Progenitor cell of endocrine pancreas (in vitro differentiated cells): ENCODE results near the gene PITPNM2. TPM values are rescaled to one million over a fixed set of nuclear protein-coding genes. Genes with fewer than 3 reads are reported as not detected.

Experiments used
- DNase-seq: peaks from one replicate; pipeline ENCODE4 v3.0.0; 2021; ENCODE audit warnings: low spot score; ENCODE audit not compliant: unreplicated experiment
- H3K27ac Mint-ChIP-seq: 2 replicates; pipeline ENCODE4 v1.8.0; 2021; ENCODE audit warnings: mild to moderate bottlenecking, moderate library complexity, mixed read lengths
- H3K27me3 Mint-ChIP-seq: 2 replicates; pipeline ENCODE4 v1.8.0; 2021; ENCODE audit warnings: mixed read lengths
- H3K36me3 Mint-ChIP-seq: 2 replicates; pipeline ENCODE4 v1.8.0; 2022; ENCODE audit warnings: mixed read lengths; ENCODE audit not compliant: insufficient read depth
- H3K4me1 Mint-ChIP-seq: 2 replicates; pipeline ENCODE4 v1.8.0; 2021; ENCODE audit warnings: low read depth, mixed read lengths
- H3K4me3 Mint-ChIP-seq: 2 replicates; pipeline ENCODE4 v1.8.0; 2021; ENCODE audit warnings: low read depth, mild to moderate bottlenecking, moderate library complexity, mixed read lengths
- H3K9me3 Mint-ChIP-seq: 2 replicates; pipeline ENCODE4 v1.8.0; 2021; ENCODE audit warnings: low read depth, mixed read lengths
- CTCF ChIP-seq: fragments of 200-600 bp; sonication (generic); IDR thresholded peaks from one replicate; pipeline ENCODE4 v1.5.0; 2021; ENCODE audit warnings: antibody characterized with exemption, mild to moderate bottlenecking; ENCODE audit not compliant: unreplicated experiment
- total RNA-seq: library from RNA; stranded (reverse); gene quantifications from 2 replicates; pipeline ENCODE4 v1.2.1, GENCODE V29; 2021

Gene PITPNM2
- total RNA-seq, 1 donor from 2014 or later, result 2.1 TPM

GRCh38 chr12:123140676-123141614 lies 9.9 kb downstream of the PITPNM2 start:
- Mint-ChIP-seq H3K4me3 (no peak overlapping the region), H3K4me1 (peaks cover 10% of the 10 kb centered on the region), H3K9me3 (no peaks in the 10 kb centered on the region), H3K27ac (no peak overlapping the region), H3K27me3 (peaks cover 16% of the 10 kb centered on the region), H3K36me3 (no peaks in the 10 kb centered on the region)
- no peak for TF ChIP-seq CTCF
- DNase-seq, result no peak

- Mint-ChIP-seq H3K9me3 (no peaks in the 10 kb centered on the region), H3K27ac (no peak overlapping the region), H3K36me3 (no peaks in the 10 kb centered on the region), H3K4me1 (peaks cover 10% of the 10 kb centered on the region), H3K27me3 (peaks cover 8% of the 10 kb centered on the region), H3K4me3 (no peak overlapping the region)
- TF ChIP-seq CTCF, result no peak
- no peak for DNase-seq
Observed at GRCh38 chr12:123139926-123140675, 10.8 kb downstream of the PITPNM2 start.

- peaks cover 5% of the 10 kb centered on the region for H3K4me1 Mint-ChIP-seq
- DNase-seq, result no peak
- H3K36me3 Mint-ChIP-seq, result no peaks in the 10 kb centered on the region
- no peak overlapping the region for H3K27ac Mint-ChIP-seq
- no peaks in the 10 kb centered on the region for H3K9me3 Mint-ChIP-seq
- H3K4me3 Mint-ChIP-seq, result no peak overlapping the region
- no peaks in the 10 kb centered on the region for H3K27me3 Mint-ChIP-seq
- no peak for TF ChIP-seq CTCF
Observed at GRCh38 chr12:123135688-123136087, 15.2 kb downstream of the PITPNM2 start.

- Mint-ChIP-seq H3K4me3 (no peak overlapping the region), H3K9me3 (no peaks in the 10 kb centered on the region), H3K27me3 (no peaks in the 10 kb centered on the region), H3K36me3 (no peaks in the 10 kb centered on the region), H3K4me1 (no peaks in the 10 kb centered on the region), H3K27ac (no peak overlapping the region)
- DNase-seq, result no peak
- TF ChIP-seq CTCF, result no peak
Observed at GRCh38 chr12:123134826-123135225, 16.1 kb downstream of the PITPNM2 start.

- Mint-ChIP-seq H3K4me3 (no peak overlapping the region), H3K9me3 (no peaks in the 10 kb centered on the region), H3K4me1 (no peaks in the 10 kb centered on the region), H3K27ac (no peak overlapping the region), H3K36me3 (no peaks in the 10 kb centered on the region), H3K27me3 (no peaks in the 10 kb centered on the region)
- no peak for DNase-seq
- no peak for TF ChIP-seq CTCF
Observed at GRCh38 chr12:123134271-123134671, 16.6 kb downstream of the PITPNM2 start.
